ENCODE results near the gene PRODH. TPM values are rescaled to one million over a fixed set of nuclear protein-coding genes. Genes with fewer than 3 reads are reported as not detected.

PRODH gene, protein sequence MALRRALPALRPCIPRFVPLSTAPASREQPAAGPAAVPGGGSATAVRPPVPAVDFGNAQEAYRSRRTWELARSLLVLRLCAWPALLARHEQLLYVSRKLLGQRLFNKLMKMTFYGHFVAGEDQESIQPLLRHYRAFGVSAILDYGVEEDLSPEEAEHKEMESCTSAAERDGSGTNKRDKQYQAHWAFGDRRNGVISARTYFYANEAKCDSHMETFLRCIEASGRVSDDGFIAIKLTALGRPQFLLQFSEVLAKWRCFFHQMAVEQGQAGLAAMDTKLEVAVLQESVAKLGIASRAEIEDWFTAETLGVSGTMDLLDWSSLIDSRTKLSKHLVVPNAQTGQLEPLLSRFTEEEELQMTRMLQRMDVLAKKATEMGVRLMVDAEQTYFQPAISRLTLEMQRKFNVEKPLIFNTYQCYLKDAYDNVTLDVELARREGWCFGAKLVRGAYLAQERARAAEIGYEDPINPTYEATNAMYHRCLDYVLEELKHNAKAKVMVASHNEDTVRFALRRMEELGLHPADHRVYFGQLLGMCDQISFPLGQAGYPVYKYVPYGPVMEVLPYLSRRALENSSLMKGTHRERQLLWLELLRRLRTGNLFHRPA
- 0.62 and 0.72 TPM in 2 replicates for total RNA-seq

GRCh38 chr22:18935889-18936529 is at the start of gene PRODH:
Gene PRODH, minus strand, starts transcription at chr22:18936293. Its CDS starts 6 bp downstream, at chr22:18936287.

DNA sequence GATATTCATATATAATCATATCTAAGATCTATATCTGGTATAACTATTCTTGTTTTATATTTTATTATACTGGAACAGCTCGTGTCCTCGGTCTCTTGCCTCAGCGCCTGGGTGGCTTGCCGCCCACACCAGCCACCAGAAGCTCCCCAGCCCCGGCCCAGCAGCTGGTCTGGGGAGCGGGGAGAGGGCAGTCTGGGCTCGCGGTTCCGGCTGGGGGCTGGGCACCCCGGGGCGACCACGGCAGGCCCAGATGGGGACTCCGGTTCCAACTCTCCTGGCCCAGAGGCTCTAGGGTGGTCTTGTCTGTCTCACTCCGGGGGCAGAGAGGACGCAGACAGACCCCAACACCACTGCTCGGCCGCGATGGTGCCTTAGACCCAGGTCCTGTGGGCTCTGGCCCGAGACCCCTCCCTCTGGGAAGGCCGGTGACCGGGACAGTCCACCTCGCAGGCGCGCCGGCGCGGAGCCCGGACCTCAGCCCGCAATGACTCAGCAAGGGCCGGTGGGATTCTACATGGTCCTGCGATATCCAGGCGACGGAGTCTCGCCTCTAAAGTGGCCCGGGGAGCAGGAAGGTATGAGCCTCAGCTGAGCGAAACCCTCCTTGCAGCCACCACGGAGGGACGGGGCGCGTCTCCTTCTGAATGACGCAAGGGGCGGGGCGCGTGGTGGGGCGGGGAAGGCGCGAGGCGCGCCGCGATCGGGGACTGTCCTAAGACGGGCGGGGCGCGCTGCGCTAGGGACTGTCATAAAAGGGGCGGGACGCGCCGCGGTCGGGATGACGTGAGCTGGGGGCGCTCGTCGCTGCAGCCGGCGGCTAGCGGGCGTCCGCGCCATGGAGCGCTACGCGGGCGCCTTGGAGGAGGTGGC is 30.3 kb downstream of the PRODH start, which contains the start of gene DGCR6:
Gene DGCR6, plus strand, starts transcription at position 781 of the 870 bp plus-strand sequence. Its CDS starts 55 bp downstream, at position 836.

Other genes with a start within 250 kb of the PRODH start
- gene DGCR6, start 30.0 kb downstream of the PRODH start, total RNA-seq = 0.15 and 0.70 TPM in 2 replicates
- 34.9 and 44.1 TPM in 2 replicates for gene DGCR2, start 186.1 kb upstream of the PRODH start, total RNA-seq
- not detected in 2 replicates for gene TSSK2, start 195.0 kb upstream of the PRODH start, total RNA-seq
- 19.8 and 23.9 TPM in 2 replicates for gene ESS2, start 208.4 kb upstream of the PRODH start, total RNA-seq
- gene GSC2, start 214.0 kb upstream of the PRODH start, total RNA-seq = not detected in 2 replicates
- gene SLC25A1, start 242.4 kb upstream of the PRODH start, total RNA-seq = 182 and 189 TPM in 2 replicates